ENCODE measurements around the gene TP73.

GRCh38 chr1:3603156-3603555 is 49.2 kb upstream of the TP73 start:
- TF ChIP-seq SUZ12 (IDR thresholded peaks at IDR 0.05; ENCODE audit: extremely low read depth, insufficient read depth, insufficient read length) (no peak), ZNF274 (IDR thresholded peaks at IDR 0.05; ENCODE audit: low read depth, low read length) (no peak)
